CD14-positive monocyte (primary cell): ENCODE results near the gene APIP. TPM values are rescaled to one million over a fixed set of nuclear protein-coding genes. Genes with fewer than 3 reads are reported as not detected.

Experiments
- DNase-seq, 3 donors: peaks; one replicate each; pipeline ENCODE4 v3.0.0-alpha.2; 2011 to 2022
- H2AFZ ChIP-seq: 2 replicates; pipeline ENCODE4 v1.6.0; 2012; ENCODE audit warnings: mild to moderate bottlenecking, low read depth, low read length, inconsistent platforms; ENCODE audit not compliant: insufficient read depth, poor library complexity, severe bottlenecking
- H3K27ac ChIP-seq, 2 donors: 1 replicate in 1 of 2; 2 replicates in 1 of 2; pipeline ENCODE4 v1.5.1; 2012 to 2013; ENCODE audit warnings: low read length in 2 of 2, control low read depth in 1 of 2, inconsistent platforms in 1 of 2, low read depth in 1 of 2, mild to moderate bottlenecking in 1 of 2
- H3K27me3 ChIP-seq, 2 donors: one replicate each; pipeline versions ENCODE4 v1.6.0 to v1.6.1; 2011 to 2013; ENCODE audit warnings: low read length in 2 of 2; ENCODE audit not compliant: control insufficient read depth in 2 of 2, insufficient read depth in 2 of 2
- H3K36me3 ChIP-seq, 2 donors: replicated peaks in 1 of 2; 1 replicate in 1 of 2; 2 replicates in 1 of 2; pipeline versions ENCODE4 v1.5.1 to v1.6.1; 2012 to 2013; ENCODE audit warnings: low read length in 2 of 2, control low read depth in 1 of 2, inconsistent platforms in 1 of 2, mild to moderate bottlenecking in 1 of 2; ENCODE audit not compliant: insufficient read depth in 2 of 2, control insufficient read depth in 1 of 2
- H3K4me1 ChIP-seq, 2 donors: 1 replicate in 1 of 2; 2 replicates in 1 of 2; pipeline versions ENCODE4 v1.5.1 to v1.6.1; 2012 to 2013; ENCODE audit warnings: low read length in 2 of 2, control low read depth in 1 of 2, inconsistent platforms in 1 of 2, mild to moderate bottlenecking in 1 of 2, moderate library complexity in 1 of 2; ENCODE audit not compliant: insufficient read depth in 2 of 2, control insufficient read depth in 1 of 2
- H3K4me2 ChIP-seq: replicated peaks from 2 replicates; pipeline ENCODE3; 2012; ENCODE audit warnings: low read length, moderate library complexity, mild to moderate bottlenecking; ENCODE audit not compliant: poor library complexity, severe bottlenecking; ENCODE audit errors: extremely low read depth
- H3K4me3 ChIP-seq, 3 experiments: fragments of 200-600 bp in 1 of 3; sonication (generic) in 1 of 3; replicated peaks in 1 of 3; 1 replicate in 2 of 3; 2 replicates in 1 of 3; pipeline ENCODE4 v1.5.1; 2011 to 2013; ENCODE audit warnings: low read length in 3 of 3, mild to moderate bottlenecking in 3 of 3, control low read depth in 2 of 3, low read depth in 2 of 3, inconsistent platforms in 1 of 3, moderate library complexity in 1 of 3
- H3K79me2 ChIP-seq: 2 replicates; pipeline ENCODE4 v1.6.0; 2012; ENCODE audit warnings: mild to moderate bottlenecking, control low read depth, inconsistent platforms, low read length, moderate library complexity; ENCODE audit not compliant: insufficient read depth
- H3K9ac ChIP-seq: 2 replicates; pipeline ENCODE4 v1.6.0; 2017; ENCODE audit warnings: low read length, mild to moderate bottlenecking; ENCODE audit not compliant: insufficient read depth, poor library complexity, severe bottlenecking
- H3K9me3 ChIP-seq, 2 donors: replicated peaks in 1 of 2; 1 replicate in 1 of 2; 2 replicates in 1 of 2; pipeline versions ENCODE4 v1.5.1 to v1.6.1; 2012 to 2013; ENCODE audit warnings: low read length in 2 of 2, control low read depth in 1 of 2; ENCODE audit not compliant: control insufficient read depth in 1 of 2, insufficient read depth in 1 of 2
- H4K20me1 ChIP-seq: 2 replicates; pipeline ENCODE4 v1.6.0; 2012; ENCODE audit warnings: mild to moderate bottlenecking, low read length, control low read depth, moderate library complexity; ENCODE audit not compliant: insufficient read depth
- H3K27ac Mint-ChIP-seq, 7 donors: one replicate each; pipeline ENCODE4 v1.8.0; 2020; ENCODE audit warnings: mild to moderate bottlenecking in 7 of 7, mixed read lengths in 7 of 7, moderate library complexity in 6 of 7, inconsistent platforms in 2 of 7
- H3K27me3 Mint-ChIP-seq, 3 donors: one replicate each; pipeline ENCODE4 v1.8.0; 2021 to 2022; ENCODE audit warnings: low read depth in 3 of 3, mild to moderate bottlenecking in 3 of 3, mixed read lengths in 3 of 3, moderate library complexity in 3 of 3, inconsistent platforms in 1 of 3
- H3K36me3 Mint-ChIP-seq, 2 donors: one replicate each; pipeline ENCODE4 v1.8.0; 2020; ENCODE audit warnings: mixed read lengths in 2 of 2, inconsistent platforms in 1 of 2, mild to moderate bottlenecking in 1 of 2
- H3K4me1 Mint-ChIP-seq: one replicate; pipeline ENCODE4 v1.8.0; 2020; ENCODE audit warnings: mild to moderate bottlenecking, mixed read lengths
- H3K4me3 Mint-ChIP-seq, 2 donors: one replicate each; pipeline ENCODE4 v1.8.0; 2020; ENCODE audit warnings: mild to moderate bottlenecking in 2 of 2, mixed read lengths in 2 of 2, moderate library complexity in 1 of 2
- H3K9me3 Mint-ChIP-seq, 7 donors: one replicate each; pipeline ENCODE4 v1.8.0; 2020 to 2022; ENCODE audit warnings: mixed read lengths in 7 of 7, mild to moderate bottlenecking in 6 of 7, moderate library complexity in 6 of 7, inconsistent platforms in 2 of 7
- WGBS: methylation state at CpG from one replicate; pipeline ENCODE4 v1.1.5; 2013; ENCODE audit warnings: missing lambda C conversion rate; ENCODE audit not compliant: insufficient coverage; 5-methylcytosine and 5-hydroxymethylcytosine counted together
- intact Hi-C, 2 donors: fragments of 100-400 bp; cut with micrococcal nuclease; formaldehyde crosslinking; loops; one replicate each; pipeline versions ENCODE4 v1.15.0 to v1.15.1; 2023
- polyA plus RNA-seq, 3 donors: library from polyadenylated mRNA; depleted of rRNA in 1 of 3; unstranded in 2 of 3; stranded (reverse) in 1 of 3; fragments of 300-500 nt in 2 of 3; fragments of >200 nt in 1 of 3; fragmentation: Illumina TruSeq in 2 of 3; gene quantifications; 1 replicate in 2 of 3; 2 replicates in 1 of 3; pipeline ENCODE4 v1.2.3, GENCODE V29; 2012 to 2021
- TF ChIP-seq, protein P1 (sequence below): fragments of 200-600 bp; IDR thresholded peaks from one replicate; pipeline ENCODE4 v1.8.0; 2022; ENCODE audit warnings: antibody characterized with exemption, mild to moderate bottlenecking

Gene APIP
- polyA plus RNA-seq, 3 donors = 16.3 to 25.4 (median 22.9) TPM

DNA sequence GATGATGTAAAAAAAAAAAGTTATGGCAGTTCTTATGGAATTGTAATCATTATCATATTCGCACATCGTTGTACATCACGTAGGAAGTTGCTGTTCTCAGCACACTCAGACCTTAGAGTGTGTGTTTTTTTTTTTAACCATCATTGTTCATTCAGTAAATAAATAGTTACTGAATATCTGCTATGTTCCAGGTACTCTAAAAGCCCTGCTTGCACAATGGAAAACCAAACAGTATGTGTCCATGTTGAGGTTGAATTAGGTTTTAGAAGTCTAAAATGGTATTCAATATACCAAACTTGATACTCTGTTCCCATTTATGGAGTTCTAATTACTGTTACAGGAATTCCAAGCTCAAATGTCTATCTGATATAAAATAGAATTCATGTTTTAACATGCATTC is 41.4 kb upstream of the APIP start:
- no peak overlapping the region for H3K4me3 Mint-ChIP-seq
- peaks cover 9% of the 10 kb centered on the region for H3K4me1 Mint-ChIP-seq
- H3K36me3 ChIP-seq = peaks cover 6 to 29% of the 10 kb centered on the region in 2 donors
- no peaks in the 10 kb centered on the region for H3K9me3 Mint-ChIP-seq
- H2AFZ ChIP-seq = no peak overlapping the region
- no peak overlapping the region for H3K4me3 ChIP-seq
- H3K27ac Mint-ChIP-seq = peak overlapping the region in 2 of 7 donors; percentile 21 to 26
- no peaks in the 10 kb centered on the region for H4K20me1 ChIP-seq
- peaks cover 37 to 40% of the 10 kb centered on the region in 2 donors for H3K36me3 Mint-ChIP-seq
- no peak overlapping the region for H3K27ac ChIP-seq
- WGBS = no CpG with 5 or more reads among the region's 3 CpGs
- no peaks in the 10 kb centered on the region for H3K27me3 ChIP-seq
- H3K4me2 ChIP-seq = no peak overlapping the region
- TF ChIP-seq, protein P1, sequence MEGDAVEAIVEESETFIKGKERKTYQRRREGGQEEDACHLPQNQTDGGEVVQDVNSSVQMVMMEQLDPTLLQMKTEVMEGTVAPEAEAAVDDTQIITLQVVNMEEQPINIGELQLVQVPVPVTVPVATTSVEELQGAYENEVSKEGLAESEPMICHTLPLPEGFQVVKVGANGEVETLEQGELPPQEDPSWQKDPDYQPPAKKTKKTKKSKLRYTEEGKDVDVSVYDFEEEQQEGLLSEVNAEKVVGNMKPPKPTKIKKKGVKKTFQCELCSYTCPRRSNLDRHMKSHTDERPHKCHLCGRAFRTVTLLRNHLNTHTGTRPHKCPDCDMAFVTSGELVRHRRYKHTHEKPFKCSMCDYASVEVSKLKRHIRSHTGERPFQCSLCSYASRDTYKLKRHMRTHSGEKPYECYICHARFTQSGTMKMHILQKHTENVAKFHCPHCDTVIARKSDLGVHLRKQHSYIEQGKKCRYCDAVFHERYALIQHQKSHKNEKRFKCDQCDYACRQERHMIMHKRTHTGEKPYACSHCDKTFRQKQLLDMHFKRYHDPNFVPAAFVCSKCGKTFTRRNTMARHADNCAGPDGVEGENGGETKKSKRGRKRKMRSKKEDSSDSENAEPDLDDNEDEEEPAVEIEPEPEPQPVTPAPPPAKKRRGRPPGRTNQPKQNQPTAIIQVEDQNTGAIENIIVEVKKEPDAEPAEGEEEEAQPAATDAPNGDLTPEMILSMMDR = no peak
- H3K9me3 ChIP-seq = no peaks in the 10 kb centered on the region
- intact Hi-C loops = no loop called here
- no peaks in the 10 kb centered on the region for H3K27me3 Mint-ChIP-seq
- peaks cover 8 to 10% of the 10 kb centered on the region in 2 donors for H3K4me1 ChIP-seq
- H3K79me2 ChIP-seq = no peaks in the 10 kb centered on the region
- no peak for DNase-seq
- H3K9ac ChIP-seq = no peak overlapping the region

DNA sequence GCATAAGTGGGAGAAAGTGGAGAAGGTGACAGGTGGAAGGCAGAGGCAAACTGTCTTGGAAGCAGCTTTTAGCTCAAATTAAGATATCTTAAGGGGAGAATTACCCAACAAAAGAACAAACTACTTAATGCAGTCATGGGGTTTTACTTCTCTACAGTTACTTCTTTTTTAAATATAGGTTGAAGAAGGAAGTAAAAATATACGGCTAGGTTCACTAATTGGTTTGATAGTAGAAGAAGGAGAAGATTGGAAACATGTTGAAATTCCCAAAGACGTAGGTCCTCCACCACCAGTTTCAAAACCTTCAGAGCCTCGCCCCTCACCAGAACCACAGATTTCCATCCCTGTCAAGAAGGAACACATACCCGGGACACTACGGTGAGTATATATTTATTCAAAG is 41.0 kb upstream of the APIP start:
- peak overlapping the region in 6 of 7 donors; percentile 12 to 82 (median 40) for H3K27ac Mint-ChIP-seq
- Histone ChIP-seq H3K79me2 (no peaks in the 10 kb centered on the region), H3K4me1 (peaks cover 8 to 10% of the 10 kb centered on the region in 2 donors), H2AFZ (no peak overlapping the region), H3K9me3 (no peaks in the 10 kb centered on the region), H3K9ac (no peak overlapping the region), H3K36me3 (peaks cover 6 to 28% of the 10 kb centered on the region in 2 donors), H3K27ac (no peak overlapping the region), H3K4me3 (no peak overlapping the region), H3K27me3 (no peaks in the 10 kb centered on the region), H3K4me2 (no peak overlapping the region), H4K20me1 (no peaks in the 10 kb centered on the region)
- TF ChIP-seq, protein P1 = no peak
- H3K4me1 Mint-ChIP-seq = peaks cover 9% of the 10 kb centered on the region
- H3K9me3 Mint-ChIP-seq = no peaks in the 10 kb centered on the region
- DNase-seq = peak in 2 of 3 donors; percentile 5 to 21
- intact Hi-C loops = no loop called here
- peaks cover 35 to 37% of the 10 kb centered on the region in 2 donors for H3K36me3 Mint-ChIP-seq
- peak overlapping the region; percentile 28 to 37 for H3K4me3 Mint-ChIP-seq
- H3K27me3 Mint-ChIP-seq = no peaks in the 10 kb centered on the region
- no CpG with 5 or more reads among the region's 5 CpGs for WGBS
